Lung (tissue), 12 donors: ENCODE data around the gene SEMA5A. TPM values are rescaled to one million over a fixed set of nuclear protein-coding genes. Genes with fewer than 3 reads are reported as not detected.

ENCODE experiments used
- ATAC-seq: fragments of 200-7000 bp; cut with Tn5 transposase; one replicate; pipeline ENCODE4 v1.9.1; 2020; ENCODE audit warnings: moderate number of reproducible peaks; ENCODE audit not compliant: insufficient read depth, low FRiP score
- DNase-seq, 3 donors: peaks; one replicate each; pipeline ENCODE4 v3.0.0-alpha.2; 2013 to 2017
- H3K27ac ChIP-seq, 2 donors: one replicate each; pipeline ENCODE4 v1.5.1; 2013; ENCODE audit warnings: mild to moderate bottlenecking in 2 of 2, moderate library complexity in 2 of 2, control low read depth in 1 of 2, inconsistent platforms in 1 of 2, low read depth in 1 of 2, low read length in 1 of 2
- H3K27me3 ChIP-seq, 3 donors: one replicate each; pipeline ENCODE4 v1.5.1; 2013; ENCODE audit warnings: low read length in 2 of 3; ENCODE audit not compliant: control insufficient read depth in 3 of 3, insufficient read depth in 3 of 3
- H3K36me3 ChIP-seq, 4 donors: one replicate each; pipeline ENCODE4 v1.5.1; 2013; ENCODE audit warnings: low read length in 4 of 4, mild to moderate bottlenecking in 1 of 4, moderate library complexity in 1 of 4; ENCODE audit not compliant: control insufficient read depth in 4 of 4, insufficient read depth in 4 of 4
- H3K4me1 ChIP-seq, 5 donors: one replicate each; pipeline ENCODE4 v1.5.1; 2013; ENCODE audit warnings: low read length in 5 of 5, mild to moderate bottlenecking in 2 of 5, moderate library complexity in 1 of 5; ENCODE audit not compliant: control insufficient read depth in 5 of 5, insufficient read depth in 5 of 5
- H3K4me3 ChIP-seq: one replicate; pipeline ENCODE4 v1.5.1; 2013; ENCODE audit warnings: mild to moderate bottlenecking, control low read depth, moderate library complexity
- H3K9ac ChIP-seq, 2 donors: one replicate each; pipeline ENCODE4 v1.5.1; 2013; ENCODE audit warnings: low read length in 2 of 2, control low read depth in 1 of 2; ENCODE audit not compliant: insufficient read depth in 1 of 2
- H3K9me3 ChIP-seq, 4 donors: one replicate each; pipeline ENCODE4 v1.5.1; 2013; ENCODE audit warnings: low read length in 3 of 4, mild to moderate bottlenecking in 1 of 4, moderate library complexity in 1 of 4; ENCODE audit not compliant: control insufficient read depth in 4 of 4, insufficient read depth in 3 of 4
- CTCF ChIP-seq: IDR thresholded peaks from 2 replicates; pipeline ENCODE4 v1.5.1; 2012; ENCODE audit warnings: mild to moderate bottlenecking; ENCODE audit errors: control extremely low read depth, extremely low read depth
- WGBS, 2 donors: extraction: QIAGEN DNeasy Blood & Tissue Kit; methylation state at CpG; one replicate each; pipeline ENCODE4 v1.1.7; 2013; 5-methylcytosine and 5-hydroxymethylcytosine counted together
- polyA plus RNA-seq, 2 donors: library from polyadenylated mRNA; stranded (reverse); fragments of 200-250 nt; gene quantifications; one replicate each; pipeline ENCODE4 v1.2.1, GENCODE V29; 2013
- total RNA-seq, 2 donors: library from RNA; depleted of rRNA in 1 of 2; stranded (reverse); fragments of >200 nt in 1 of 2; gene quantifications; one replicate each; pipeline ENCODE4 v1.2.1, GENCODE V29; 2014 to 2021
- donor health status: control.
- donor health status: control.
- donor health status: Bipolar disorder and iron deficiency.
- donor health status: healthy.
- donor health status: DM: yes; HTN: yes; CAD: no.

The SEMA5A gene
- total and polyA plus RNA-seq, 4 donors, result 3.1 to 44.9 (median 13.7) TPM

GRCh38 chr5:9186069-9186468 lies 359.8 kb downstream of the SEMA5A start:
- Histone ChIP-seq H3K4me3 (no peak overlapping the region), H3K9ac (no peak overlapping the region), H3K27ac (no peak overlapping the region), H3K36me3 (peaks cover 0 to 3% (median 0%) of the 10 kb centered on the region in 4 donors), H3K4me1 (no peaks in the 10 kb centered on the region), H3K27me3 (no peaks in the 10 kb centered on the region), H3K9me3 (peaks cover 0 to 4% (median 0%) of the 10 kb centered on the region in 4 donors)
- ATAC-seq (no peak), DNase-seq (no peak)
- 79 to 88% methylated on average over 1 of the region's 1 CpG for WGBS, 2 donors
- no peak for TF ChIP-seq CTCF

- TF ChIP-seq CTCF, result no peak
- no peaks in the 10 kb centered on the region for H3K4me1 ChIP-seq
- H3K4me3 ChIP-seq, result no peak overlapping the region
- no peak overlapping the region for H3K27ac ChIP-seq
- no peak overlapping the region for H3K9ac ChIP-seq
- H3K9me3 ChIP-seq, result peaks cover 0 to 4% (median 0%) of the 10 kb centered on the region in 4 donors
- H3K27me3 ChIP-seq, result no peaks in the 10 kb centered on the region
- DNase-seq (peak in 2 of 3 donors; percentile 52 to 71), ATAC-seq (no peak)
- peaks cover 0 to 2% (median 0%) of the 10 kb centered on the region in 4 donors for H3K36me3 ChIP-seq
Measured at GRCh38 chr5:9183992-9184391, 361.9 kb downstream of the SEMA5A start.

GRCh38 chr5:9182899-9183695 lies 362.8 kb downstream of the SEMA5A start:
- H3K36me3 ChIP-seq, result no peaks in the 10 kb centered on the region
- H3K9ac ChIP-seq, result no peak overlapping the region
- no peaks in the 10 kb centered on the region for H3K4me1 ChIP-seq
- peaks cover 0 to 1% (median 0%) of the 10 kb centered on the region in 4 donors for H3K9me3 ChIP-seq
- no peaks in the 10 kb centered on the region for H3K27me3 ChIP-seq
- no peak for ATAC-seq
- no peak overlapping the region for H3K27ac ChIP-seq
- no peak for TF ChIP-seq CTCF
- 86 to 93% methylated on average over 11 of the region's 11 CpGs for WGBS, 2 donors
- no peak for DNase-seq
- no peak overlapping the region for H3K4me3 ChIP-seq
